DND-41 (cell line): ENCODE results near the gene DUSP10.

Experiments
- CTCF ChIP-seq: IDR thresholded peaks from 2 replicates; pipeline ENCODE4 v1.5.1; 2012; ENCODE audit warnings: borderline replicate concordance, low read length, moderate library complexity, mild to moderate bottlenecking; ENCODE audit not compliant: poor library complexity, severe bottlenecking; ENCODE audit errors: extremely low read depth
- EZH2 ChIP-seq: IDR thresholded peaks from 3 replicates; pipeline ENCODE4 v1.6.1; 2012; ENCODE audit warnings: borderline replicate concordance, low read depth, mild to moderate bottlenecking, moderate library complexity, low read length, inconsistent platforms; ENCODE audit not compliant: severe bottlenecking

GRCh38 chr1:221760911-221761310 is 19.0 kb upstream of the DUSP10 start:
- TF ChIP-seq CTCF (no peak), EZH2 (no peak)
